K562 (cell line): ENCODE results near the gene S100A1. TPM values are rescaled to one million over a fixed set of nuclear protein-coding genes. Genes with fewer than 3 reads are reported as not detected.

Experiments used
- ATF7 ChIP-seq: fragments of 450-650 bp; IDR thresholded peaks from 2 replicates; pipeline ENCODE4 v1.7.1; 2014; ENCODE audit warnings: mild to moderate bottlenecking, moderate library complexity
- CAMTA2 ChIP-seq: fragments of 250-450 bp; sonication (Bioruptor Pico); conservative IDR thresholded peaks from 2 replicates; pipeline ENCODE4 v1.5.1; 2022
- CBX3 ChIP-seq, 2 experiments: IDR thresholded peaks; 1 replicate in 1 of 2; 2 replicates in 1 of 2; pipeline ENCODE4 v1.6.1; 2012; ENCODE audit warnings: inconsistent platforms in 2 of 2, low read length in 2 of 2, borderline replicate concordance in 1 of 2, control low read depth in 1 of 2
- CTCF ChIP-seq, 3 experiments: IDR thresholded peaks in 2 of 3; conservative IDR thresholded peaks in 1 of 3; 2 replicates each; pipeline ENCODE4 v1.5.1; 2011 to 2012; ENCODE audit warnings: low read length in 3 of 3, mild to moderate bottlenecking in 3 of 3, control low read depth in 2 of 3, improper control_type of control experiment in 1 of 3, inconsistent platforms in 1 of 3, low read depth in 1 of 3, mixed read lengths in 1 of 3, moderate library complexity in 1 of 3; ENCODE audit not compliant: insufficient read depth in 2 of 3
- FOXJ2 ChIP-seq: fragments of 200-800 bp; sonication (Bioruptor generic); IDR thresholded peaks from 2 replicates; pipeline ENCODE4 v1.6.1; 2016; ENCODE audit warnings: missing genetic modification characterization, missing compliant biosample characterization
- GABPB1 ChIP-seq: sonication (generic); formaldehyde crosslinking; IDR thresholded peaks from 2 replicates; pipeline ENCODE4 v1.8.0; 2022; ENCODE audit warnings: mild to moderate bottlenecking, missing genetic modification reagents
- TAF1 ChIP-seq: IDR thresholded peaks from 2 replicates; pipeline ENCODE4 v1.6.1; 2011; ENCODE audit warnings: mild to moderate bottlenecking, low read length, moderate library complexity; ENCODE audit not compliant: insufficient read depth, control insufficient read depth, severe bottlenecking; ENCODE audit errors: extremely low read depth
- VEZF1 ChIP-seq: fragments of 200-800 bp; sonication (Bioruptor generic); IDR thresholded peaks from 2 replicates; pipeline ENCODE4 v1.6.1; 2017; ENCODE audit warnings: missing genetic modification characterization, missing compliant biosample characterization
- ZBTB11 ChIP-seq, 3 experiments: fragments of 200-800 bp in 1 of 3; fragments of 250-450 bp in 1 of 3; fragments of 450-650 bp in 1 of 3; sonication (Bioruptor Pico) in 1 of 3; sonication (Bioruptor generic) in 1 of 3; formaldehyde crosslinking in 1 of 3; IDR thresholded peaks; 2 replicates each; pipeline versions ENCODE4 v1.6.1 to v1.8.0; 2016 to 2022; ENCODE audit warnings: mild to moderate bottlenecking in 2 of 3, missing genetic modification characterization in 2 of 3, missing compliant biosample characterization in 1 of 3, moderate library complexity in 1 of 3
- ZBTB33 ChIP-seq: sonication (generic); formaldehyde crosslinking; IDR thresholded peaks from 2 replicates; pipeline ENCODE4 v1.8.1; 2023; ENCODE audit warnings: mild to moderate bottlenecking, missing genetic modification reagents
- ZNF134 ChIP-seq: fragments of 250-450 bp; sonication (Bioruptor Pico); conservative IDR thresholded peaks from 2 replicates; pipeline ENCODE4 v1.4.0; 2020
- polyA plus RNA-seq, 8 experiments: library from polyadenylated mRNA; depleted of rRNA in 4 of 8; stranded (reverse) in 5 of 8; unstranded in 3 of 8; fragments of >200 nt; fragmentation: Nextera tagmentation in 2 of 8; fragmentation: Illumina TruSeq in 1 of 8; extraction: Ambion mirVana in 2 of 8; extraction: Trizol in 1 of 8; gene quantifications; 2 replicates each; pipeline versions ENCODE4 v1.2.1 to v1.2.3, GENCODE V29; 2011 to 2014; ENCODE audit warnings: inconsistent platforms in 1 of 8, missing spikeins in 1 of 8
- total RNA-seq, 7 experiments: library from RNA; depleted of rRNA in 6 of 7; stranded (reverse); fragments of >200 nt in 6 of 7; fragmentation: Illumina TruSeq in 2 of 7; extraction: Trizol in 2 of 7; gene quantifications; 2 replicates each; pipeline versions ENCODE4 v1.2.1 to v1.2.3, GENCODE V29; 2011 to 2021; ENCODE audit warnings: low replicate concordance in 1 of 7

S100A1 gene
- total and polyA plus RNA-seq, 9 of the 15 experiments (the other 6 are each of a cell fraction or from before 2014, with no cell fraction given): 0.44 to 30.1 (median 12.7) TPM

GRCh38 chr1:153670859-153671627, 42.8 kb downstream of the S100A1 start, which contains the start of gene ILF2 (continued):
- TF ChIP-seq TAF1 (peak; percentile 94), ZBTB11 (CRISPR knock-in tag; IDR thresholded peaks at IDR 0.05) (0 out of 6 replicates have a peak, but pooled peaks of 1 of the 3 experiments have one; percentile 40), ATF7 (peak; percentile 94), FOXJ2 (tag) (peak; percentile 87), CBX3 (IDR thresholded peaks at IDR 0.05; ENCODE audit: borderline replicate concordance in 1 of 2, low read length in 2 of 2) (peak in 1 of 2 experiments; percentile 51; a peak in 2 of 3 replicates), CAMTA2 (CRISPR knock-in tag) (no peak), VEZF1 (CRISPR knock-in tag) (peak; percentile 52), GABPB1 (CRISPR knock-in tag) (peak; percentile 67), ZNF134 (CRISPR knock-in tag) (peak; percentile 56), ZBTB33 (peak; percentile 61; the same call in 1 of the 2 replicates), CTCF (IDR thresholded peaks at IDR 0.05 in 2 of 3, conservative IDR thresholded peaks at IDR 0.05 in 1 of 3; ENCODE audit: insufficient read depth in 2 of 3, low read depth in 1 of 3, low read length in 3 of 3) (peak in 2 of 3 experiments; percentile 61 to 63; a peak in 4 of 6 replicates)
